GM10248 (cell line): ENCODE results near the gene SIRT4.
"Not testable (repeated sequence)": the region's sequence is repeated elsewhere in the genome, so short reads cannot be mapped to it uniquely, and the experiment has no call there.

Source experiments
- CTCF ChIA-PET: fragments of 300-600 bp; sonication (Branson Sonifier 250); formaldehyde crosslinking; extraction: SDS; loops from one replicate; lab custom pipeline; 2021; ENCODE audit warnings: antibody characterized with exemption; lab: Yijun Ruan, JAX
- POLR2A ChIA-PET: fragments of 350-650 bp; sonication (Branson Sonifier 250); formaldehyde crosslinking; extraction: SDS; loops from one replicate; lab custom pipeline; 2020; ENCODE audit warnings: antibody characterized with exemption; lab: Yijun Ruan, JAX
- DNase-seq: peaks from one replicate; pipeline ENCODE4 v3.0.0; 2012; ENCODE audit errors: extremely low spot score
- TF ChIP-seq, protein P1 (sequence below): IDR thresholded peaks from 2 replicates; pipeline ENCODE4 v1.5.1; 2012; ENCODE audit warnings: mild to moderate bottlenecking, low read depth; ENCODE audit errors: extremely low read depth, missing control alignments, control extremely low read depth

SIRT4 gene

GRCh38 chr12:120301962-120302815 lies at the start of gene SIRT4:
Gene SIRT4 (plus strand): TSS chr12:120302321. CDS start chr12:120303562, 1,241 bp downstream.
- DNase-seq = peak; percentile 93
- TF ChIP-seq, protein P1, sequence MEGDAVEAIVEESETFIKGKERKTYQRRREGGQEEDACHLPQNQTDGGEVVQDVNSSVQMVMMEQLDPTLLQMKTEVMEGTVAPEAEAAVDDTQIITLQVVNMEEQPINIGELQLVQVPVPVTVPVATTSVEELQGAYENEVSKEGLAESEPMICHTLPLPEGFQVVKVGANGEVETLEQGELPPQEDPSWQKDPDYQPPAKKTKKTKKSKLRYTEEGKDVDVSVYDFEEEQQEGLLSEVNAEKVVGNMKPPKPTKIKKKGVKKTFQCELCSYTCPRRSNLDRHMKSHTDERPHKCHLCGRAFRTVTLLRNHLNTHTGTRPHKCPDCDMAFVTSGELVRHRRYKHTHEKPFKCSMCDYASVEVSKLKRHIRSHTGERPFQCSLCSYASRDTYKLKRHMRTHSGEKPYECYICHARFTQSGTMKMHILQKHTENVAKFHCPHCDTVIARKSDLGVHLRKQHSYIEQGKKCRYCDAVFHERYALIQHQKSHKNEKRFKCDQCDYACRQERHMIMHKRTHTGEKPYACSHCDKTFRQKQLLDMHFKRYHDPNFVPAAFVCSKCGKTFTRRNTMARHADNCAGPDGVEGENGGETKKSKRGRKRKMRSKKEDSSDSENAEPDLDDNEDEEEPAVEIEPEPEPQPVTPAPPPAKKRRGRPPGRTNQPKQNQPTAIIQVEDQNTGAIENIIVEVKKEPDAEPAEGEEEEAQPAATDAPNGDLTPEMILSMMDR = peak; percentile 72
- ChIA-PET POLR2A (interaction anchor here (0.5 to 2.9 kb wide), 3 partner anchors 10 to 101 kb away, joined by 3 to 81 read pairs (median 7); partner anchors contain the start of genes RNU4-1, RNU4-2 and RPLP0), CTCF (interaction anchor here (0.7 to 6.8 kb wide), 25 partner anchors 10 to 347 kb away, joined by 3 to 69 read pairs (median 4); partner anchors contain the start of genes PLA2G1B, PXN, RNU4-1 and RNU4-2)

DNA sequence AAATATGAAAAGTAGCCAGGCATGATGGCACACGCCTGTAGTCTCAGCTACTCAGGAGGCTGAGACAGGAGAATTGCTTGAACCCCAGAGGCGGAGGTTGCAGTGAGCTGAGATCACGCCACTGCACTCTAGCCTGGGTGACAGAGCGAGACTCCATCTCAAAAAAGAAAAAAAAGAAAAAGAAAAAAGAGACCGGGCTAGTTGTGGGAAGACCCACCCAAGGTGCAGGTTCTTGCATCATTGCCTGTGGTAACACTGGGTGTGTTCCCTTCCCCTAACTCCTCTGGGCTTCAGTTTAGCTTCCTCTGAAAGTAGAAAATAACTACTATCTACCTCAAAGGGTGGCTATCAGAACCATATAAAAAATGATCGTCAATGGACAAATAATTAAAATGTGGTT lies 48.8 kb upstream of the SIRT4 start:
- DNase-seq = not testable (repeated sequence)
- ChIA-PET POLR2A (interaction anchor here (0.6 to 1.1 kb wide), 2 partner anchors 38 to 49 kb away, joined by 3 read pairs; partner anchors contain the start of genes RNU4-2 and SIRT4), CTCF (interaction anchor here (2.1 to 3.7 kb wide), 2 partner anchors 12 to 25 kb away, joined by 11 to 20 read pairs; partner anchors contain the start of gene PXN)

DNA sequence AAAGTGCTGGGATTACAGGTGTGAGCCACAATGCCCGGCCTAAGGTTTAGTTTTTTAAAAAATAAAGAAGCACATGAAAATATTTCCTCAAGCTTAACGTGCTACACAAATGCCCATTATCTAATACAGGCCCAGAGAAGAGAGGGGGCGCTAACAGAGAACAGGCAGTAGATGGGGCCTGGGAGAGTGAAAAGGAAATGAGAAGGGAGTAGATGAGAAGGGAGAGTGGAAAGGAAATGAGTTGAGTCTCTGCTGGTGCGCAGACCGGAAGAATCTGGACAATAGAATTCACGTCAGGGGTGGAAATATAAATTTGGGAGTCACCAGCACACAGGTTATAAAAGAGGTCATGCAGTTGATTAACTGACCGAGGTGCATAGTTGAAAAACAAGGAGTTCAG lies 47.3 kb upstream of the SIRT4 start:
- TF ChIP-seq, protein P1 = no peak
- CTCF ChIA-PET = interaction anchor here (0.8 to 3.7 kb wide), 4 partner anchors 11 to 26 kb away, joined by 4 to 20 read pairs (median 6); partner anchors contain the start of gene PXN
- no peak for DNase-seq
- POLR2A ChIA-PET = interaction anchor here (0.5 kb wide), 1 partner anchor 15 kb away, joined by 3 read pairs; no protein-coding TSS in a partner anchor

DNA sequence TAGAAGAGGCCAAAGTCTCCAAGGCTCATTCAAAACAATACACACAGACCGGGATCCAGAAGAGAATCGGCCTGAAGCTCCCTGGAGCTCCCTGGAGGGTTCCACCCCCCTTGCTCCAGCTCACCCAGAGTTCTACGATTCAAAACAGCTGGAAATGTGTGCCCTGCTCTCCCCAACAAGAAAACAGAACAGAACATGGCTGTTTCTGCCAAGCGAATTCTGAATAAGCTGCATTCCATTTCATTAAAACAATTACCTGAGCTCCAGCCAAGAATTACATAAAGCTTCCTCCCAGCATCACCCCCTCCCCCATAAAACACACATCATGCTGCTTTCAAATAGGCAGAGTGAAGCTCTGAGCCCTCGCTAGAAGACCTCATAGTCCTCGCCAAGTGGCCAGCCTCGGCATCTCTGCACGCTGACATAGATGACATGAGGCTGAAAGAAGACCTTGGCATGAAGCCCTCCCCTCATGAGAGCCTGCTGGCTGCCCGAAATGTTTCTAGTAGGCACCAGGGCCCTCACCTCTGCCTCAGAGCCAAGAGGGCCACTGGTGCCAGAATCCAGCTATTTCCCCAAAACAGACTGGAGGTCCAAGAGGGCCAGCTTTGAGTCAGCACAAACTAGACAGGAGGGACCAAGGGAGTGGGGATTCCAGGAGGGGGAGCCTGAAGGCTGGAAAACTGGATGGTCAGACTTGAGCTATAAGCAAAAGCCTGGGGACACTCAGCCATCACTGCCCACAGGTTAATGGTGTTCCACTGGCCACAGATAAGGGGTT lies 44.9 kb upstream of the SIRT4 start:
- DNase-seq = no peak
- TF ChIP-seq, protein P1 = no peak
- ChIA-PET POLR2A (interaction anchor here (1.4 to 1.7 kb wide), 2 partner anchors 34 to 56 kb away, joined by 6 to 10 read pairs; partner anchors contain the start of genes RNU4-2 and RPLP0), CTCF (interaction anchor here (0.9 to 2.7 kb wide), 4 partner anchors 8 to 29 kb away, joined by 3 to 17 read pairs (median 6); partner anchors contain the start of gene PXN)

GRCh38 chr12:120258323-120258896 lies 43.7 kb upstream of the SIRT4 start:
- POLR2A ChIA-PET = no interaction called here
- TF ChIP-seq, protein P1 = no peak
- DNase-seq = no peak
- CTCF ChIA-PET = interaction anchor here (2.7 kb wide), 1 partner anchor 30 kb away, joined by 17 read pairs; no protein-coding TSS in a partner anchor

GRCh38 chr12:120259418-120260202 lies 42.5 kb upstream of the SIRT4 start:
- CTCF ChIA-PET = interaction anchor here (1.1 to 13.4 kb wide), 4 partner anchors 10 to 31 kb away, joined by 3 to 375 read pairs (median 4); no protein-coding TSS in a partner anchor
- POLR2A ChIA-PET = interaction anchor here (1.2 kb wide), 1 partner anchor 33 kb away, joined by 3 read pairs; the partner anchor contains the start of gene RNU4-1
- TF ChIP-seq, protein P1 = no peak
- DNase-seq = no peak
